ENCODE results near the gene IL6R. TPM values are rescaled to one million over a fixed set of nuclear protein-coding genes. Genes with fewer than 3 reads are reported as not detected.

Gene IL6R
- total RNA-seq, 1 experiment from 2014 or later, result 22.8 TPM

DNA sequence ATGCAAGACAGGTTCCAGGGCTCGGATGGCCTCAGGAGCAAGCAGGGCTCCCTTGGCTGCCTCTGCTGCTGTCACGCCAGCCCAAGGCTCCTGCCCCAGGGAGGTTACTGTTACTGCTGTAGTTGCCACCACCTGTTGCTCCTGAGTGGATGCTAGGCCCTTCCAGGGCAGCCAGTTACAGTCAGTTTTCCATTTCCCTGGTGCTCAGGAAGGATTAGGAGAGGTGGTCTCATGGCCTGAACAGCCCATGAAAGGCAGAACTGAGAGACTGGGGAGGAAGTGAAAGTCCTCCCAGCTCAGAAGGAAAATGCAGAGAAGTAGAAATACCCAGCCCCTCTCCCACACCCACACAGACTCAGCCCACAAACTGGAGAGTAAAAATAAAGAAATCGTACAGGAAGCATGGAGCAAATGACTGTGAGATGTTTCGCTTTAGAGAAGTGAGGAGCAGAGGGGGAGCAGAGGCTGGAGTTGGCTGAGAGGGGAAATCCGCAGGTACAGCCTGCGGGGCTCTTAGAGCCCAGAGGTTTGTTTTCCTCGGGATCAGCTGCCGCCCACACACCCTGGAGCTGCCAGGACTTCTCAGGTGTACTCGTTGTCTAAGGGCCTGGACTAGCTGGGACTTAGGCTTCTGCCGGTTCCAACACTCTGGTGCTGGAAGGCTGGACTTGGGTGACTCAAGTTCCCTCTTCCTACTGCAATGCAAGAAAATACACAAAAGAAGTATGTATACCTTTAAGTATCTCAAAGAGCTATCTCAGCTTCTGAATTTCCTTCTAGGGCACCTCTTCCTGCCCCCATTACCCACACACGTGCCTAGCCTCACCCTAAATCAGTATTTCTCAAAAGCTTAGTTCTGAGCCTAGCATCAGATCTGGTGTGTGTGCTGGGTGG, 2.3 kb downstream of the IL6R start:
- no peaks in the 10 kb centered on the region for H3K27me3 Mint-ChIP-seq (ENCODE audit: insufficient read depth, unreplicated experiment)
- DNase-seq (ENCODE audit: unreplicated experiment), result peak; percentile 85
- H3K4me1 Mint-ChIP-seq (ENCODE audit: insufficient read depth, unreplicated experiment), result peaks cover 51% of the 10 kb centered on the region
- H3K4me3 Mint-ChIP-seq (ENCODE audit: unreplicated experiment), result peak overlapping the region; percentile 99
- peaks cover 37% of the 10 kb centered on the region for H3K36me3 Mint-ChIP-seq (ENCODE audit: insufficient read depth, unreplicated experiment)
- BruUV-seq (replicated peaks), result TSS peak; percentile 78
- ChIA-PET CTCF (interaction anchor here (0.5 to 5.7 kb wide), 12 partner anchors 12 to 645 kb away, joined by 3 to 51 read pairs (median 6); partner anchors contain the start of gene HAX1), POLR2A (interaction anchor here (0.6 to 25.8 kb wide), 22 partner anchors 17 to 873 kb away, joined by 3 to 1077 read pairs (median 4); partner anchors contain the start of genes ATP8B2, HAX1 and S100A16)
- peak overlapping the region; percentile 96 for H3K27ac Mint-ChIP-seq (ENCODE audit: low read depth, unreplicated experiment)
- no peaks in the 10 kb centered on the region for H3K9me3 Mint-ChIP-seq (ENCODE audit: unreplicated experiment)
- intact Hi-C loops (cut with micrococcal nuclease), result loop anchor here (2.0 to 5.0 kb wide), 4 partner anchors 37 to 139 kb away; partner anchors contain the start of gene ATP8B2
- TF ChIP-seq, protein P1, sequence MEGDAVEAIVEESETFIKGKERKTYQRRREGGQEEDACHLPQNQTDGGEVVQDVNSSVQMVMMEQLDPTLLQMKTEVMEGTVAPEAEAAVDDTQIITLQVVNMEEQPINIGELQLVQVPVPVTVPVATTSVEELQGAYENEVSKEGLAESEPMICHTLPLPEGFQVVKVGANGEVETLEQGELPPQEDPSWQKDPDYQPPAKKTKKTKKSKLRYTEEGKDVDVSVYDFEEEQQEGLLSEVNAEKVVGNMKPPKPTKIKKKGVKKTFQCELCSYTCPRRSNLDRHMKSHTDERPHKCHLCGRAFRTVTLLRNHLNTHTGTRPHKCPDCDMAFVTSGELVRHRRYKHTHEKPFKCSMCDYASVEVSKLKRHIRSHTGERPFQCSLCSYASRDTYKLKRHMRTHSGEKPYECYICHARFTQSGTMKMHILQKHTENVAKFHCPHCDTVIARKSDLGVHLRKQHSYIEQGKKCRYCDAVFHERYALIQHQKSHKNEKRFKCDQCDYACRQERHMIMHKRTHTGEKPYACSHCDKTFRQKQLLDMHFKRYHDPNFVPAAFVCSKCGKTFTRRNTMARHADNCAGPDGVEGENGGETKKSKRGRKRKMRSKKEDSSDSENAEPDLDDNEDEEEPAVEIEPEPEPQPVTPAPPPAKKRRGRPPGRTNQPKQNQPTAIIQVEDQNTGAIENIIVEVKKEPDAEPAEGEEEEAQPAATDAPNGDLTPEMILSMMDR (IDR thresholded peaks at IDR 0.05; ENCODE audit: unreplicated experiment), result no peak

DNA sequence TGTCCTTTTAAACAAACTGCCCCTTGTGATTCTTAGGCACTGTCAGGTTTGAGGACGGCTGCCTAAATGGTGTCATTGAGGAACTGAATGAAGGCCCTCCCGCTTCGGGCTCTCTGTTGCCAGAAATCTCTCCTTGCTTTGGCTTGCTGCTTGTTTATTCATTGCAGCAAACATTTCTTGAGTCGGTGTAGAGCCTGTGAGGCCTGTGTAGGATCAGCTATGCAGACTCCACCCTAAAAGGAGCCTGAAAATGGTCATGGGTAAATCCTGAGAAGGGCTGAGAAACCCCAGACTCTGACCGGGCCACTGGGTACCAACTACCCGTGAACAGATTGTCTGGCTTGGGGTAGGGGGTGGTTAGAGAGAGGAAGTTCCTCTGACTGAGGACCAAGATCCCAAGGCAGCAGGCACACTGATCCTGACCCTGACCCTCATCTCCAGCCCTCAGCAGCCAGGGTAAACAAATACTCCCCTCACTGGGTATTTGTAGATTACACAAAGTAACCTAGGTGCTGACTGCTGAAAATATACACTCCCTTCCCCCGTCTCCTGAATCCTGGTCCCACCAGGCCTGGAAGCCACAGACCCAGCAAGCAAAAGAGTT, 3.1 kb downstream of the IL6R start:
- DNase-seq (ENCODE audit: unreplicated experiment), result no peak
- peak overlapping the region; percentile 96 for H3K27ac Mint-ChIP-seq (ENCODE audit: low read depth, unreplicated experiment)
- peaks cover 52% of the 10 kb centered on the region for H3K4me1 Mint-ChIP-seq (ENCODE audit: insufficient read depth, unreplicated experiment)
- intact Hi-C loops (cut with micrococcal nuclease), result loop anchor here (5.0 kb wide), 2 partner anchors 54 to 81 kb away; partner anchors contain the start of gene ATP8B2
- ChIA-PET POLR2A (interaction anchor here (0.8 to 25.8 kb wide), 10 partner anchors 17 to 874 kb away, joined by 3 to 1077 read pairs (median 3); partner anchors contain the start of genes ATP8B2, HAX1 and S100A16), CTCF (interaction anchor here (0.8 to 5.7 kb wide), 7 partner anchors 8 to 644 kb away, joined by 3 to 51 read pairs (median 6); partner anchors contain the start of gene HAX1)
- no peaks in the 10 kb centered on the region for H3K9me3 Mint-ChIP-seq (ENCODE audit: unreplicated experiment)
- TF ChIP-seq, protein P1 (IDR thresholded peaks at IDR 0.05; ENCODE audit: unreplicated experiment), result no peak
- no TSS peak for BruUV-seq (replicated peaks)
- peak overlapping the region; percentile 99 for H3K4me3 Mint-ChIP-seq (ENCODE audit: unreplicated experiment)
- peaks cover 37% of the 10 kb centered on the region for H3K36me3 Mint-ChIP-seq (ENCODE audit: insufficient read depth, unreplicated experiment)
- no peaks in the 10 kb centered on the region for H3K27me3 Mint-ChIP-seq (ENCODE audit: insufficient read depth, unreplicated experiment)

DNA sequence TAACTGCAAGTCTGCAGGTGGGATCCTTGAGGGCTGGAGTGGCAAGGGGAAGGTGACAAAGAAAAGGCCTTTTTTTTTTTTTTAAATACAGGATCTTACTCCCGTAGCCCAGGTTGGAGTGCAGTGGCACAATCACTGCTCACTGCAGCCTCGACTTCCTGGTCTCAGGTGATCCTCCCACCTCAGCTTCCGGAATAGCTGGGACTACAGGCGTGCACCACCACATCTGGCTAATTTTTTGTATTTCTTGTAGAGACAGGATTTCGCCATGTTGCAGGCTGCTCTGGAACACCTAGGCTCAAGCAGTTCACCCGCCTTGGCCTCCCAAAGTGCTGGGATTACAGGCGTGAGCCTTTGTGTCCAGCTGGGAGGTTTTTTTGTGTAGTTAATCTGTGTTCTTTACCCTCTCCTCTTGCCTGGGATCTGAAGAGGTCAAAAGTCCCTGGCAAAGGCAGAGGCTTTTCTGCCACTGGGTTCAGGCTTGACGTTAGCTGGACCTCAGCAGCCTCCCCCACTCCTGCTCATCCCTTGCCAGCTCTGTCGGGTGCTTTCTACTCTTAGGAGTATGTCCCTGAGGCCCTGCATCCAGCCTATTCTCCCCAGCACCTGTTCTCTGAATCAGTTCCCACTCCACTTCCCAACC, 5.2 kb downstream of the IL6R start:
- TF ChIP-seq, protein P1 (IDR thresholded peaks at IDR 0.05; ENCODE audit: unreplicated experiment), result no peak
- no peak overlapping the region for H3K27ac Mint-ChIP-seq (ENCODE audit: low read depth, unreplicated experiment)
- intact Hi-C loops (cut with micrococcal nuclease), result no loop called here
- peaks cover 45% of the 10 kb centered on the region for H3K36me3 Mint-ChIP-seq (ENCODE audit: insufficient read depth, unreplicated experiment)
- peaks cover 64% of the 10 kb centered on the region for H3K4me1 Mint-ChIP-seq (ENCODE audit: insufficient read depth, unreplicated experiment)
- ChIA-PET CTCF (interaction anchor here (0.6 to 5.7 kb wide), 4 partner anchors 9 to 1363 kb away, joined by 3 to 51 read pairs (median 4); no protein-coding TSS in a partner anchor), POLR2A (interaction anchor here (0.6 to 25.8 kb wide), 5 partner anchors 12 to 1925 kb away, joined by 3 to 1077 read pairs (median 3); no protein-coding TSS in a partner anchor)
- BruUV-seq (replicated peaks), result no TSS peak
- no peak for DNase-seq (ENCODE audit: unreplicated experiment)
- H3K4me3 Mint-ChIP-seq (ENCODE audit: unreplicated experiment), result no peak overlapping the region
- no peaks in the 10 kb centered on the region for H3K27me3 Mint-ChIP-seq (ENCODE audit: insufficient read depth, unreplicated experiment)
- H3K9me3 Mint-ChIP-seq (ENCODE audit: unreplicated experiment), result no peaks in the 10 kb centered on the region
